ENCODE measurements around the gene TMEM196. TPM values are rescaled to one million over a fixed set of nuclear protein-coding genes. Genes with fewer than 3 reads are reported as not detected.

Gene TMEM196
- total RNA-seq, 1 experiment from 2014 or later, result not detected

- POLR2A ChIA-PET, result no interaction called here
- in situ Hi-C loops (cut with HindIII; ENCODE audit: low pct_unique_long_range_greater_than_20kb, low sequenced_read_pairs), result no loop called here
- Histone ChIP-seq H3K27ac (ENCODE audit: low read length) (no peak overlapping the region), H3K4me1 (ENCODE audit: control insufficient read depth, insufficient read depth, low read length) (no peaks in the 10 kb centered on the region), H3K27me3 (ENCODE audit: control insufficient read depth, insufficient read depth, low read length) (no peaks in the 10 kb centered on the region), H3K9me3 (ENCODE audit: control insufficient read depth, insufficient read depth, low read depth, low read length) (no peaks in the 10 kb centered on the region; the same call in 1 of the 2 replicates), H3K4me3 (ENCODE audit: low read depth in 2 of 2, low read length in 2 of 2) (no peak overlapping the region), H3K36me3 (ENCODE audit: control insufficient read depth, insufficient read depth, low read length) (peaks cover 15% of the 10 kb centered on the region; the same call in 1 of the 2 replicates)
- BruUV-seq (replicated peaks), result no TSS peak
- DNase-seq (ENCODE audit: low read depth, low spot score) (no peak), ATAC-seq (no peak)
- CTCF ChIA-PET, result no interaction called here
- intact Hi-C loops (cut with micrococcal nuclease; ENCODE audit: unreplicated experiment), result no loop called here
- no peak for TF ChIP-seq REST (IDR thresholded peaks at IDR 0.05; ENCODE audit: insufficient read depth in 1 of 2, low read depth in 2 of 2, low read length in 1 of 2)
Measured at GRCh38 chr7:19698331-19698730, 75.1 kb downstream of the TMEM196 start.

GRCh38 chr7:19696926-19697325, 76.5 kb downstream of the TMEM196 start:
- intact Hi-C loops (cut with micrococcal nuclease; ENCODE audit: unreplicated experiment), result no loop called here
- DNase-seq (ENCODE audit: low read depth, low spot score) (no peak), ATAC-seq (no peak)
- CTCF ChIA-PET, result no interaction called here
- Histone ChIP-seq H3K27me3 (ENCODE audit: control insufficient read depth, insufficient read depth, low read length) (no peaks in the 10 kb centered on the region), H3K4me3 (ENCODE audit: low read depth in 2 of 2, low read length in 2 of 2) (no peak overlapping the region), H3K36me3 (ENCODE audit: control insufficient read depth, insufficient read depth, low read length) (peaks cover 9% of the 10 kb centered on the region; the same call in 1 of the 2 replicates), H3K9me3 (ENCODE audit: control insufficient read depth, insufficient read depth, low read depth, low read length) (no peaks in the 10 kb centered on the region; the same call in 1 of the 2 replicates), H3K27ac (ENCODE audit: low read length) (no peak overlapping the region), H3K4me1 (ENCODE audit: control insufficient read depth, insufficient read depth, low read length) (no peaks in the 10 kb centered on the region)
- in situ Hi-C loops (cut with HindIII; ENCODE audit: low pct_unique_long_range_greater_than_20kb, low sequenced_read_pairs), result no loop called here
- POLR2A ChIA-PET, result no interaction called here
- TF ChIP-seq REST (IDR thresholded peaks at IDR 0.05; ENCODE audit: insufficient read depth in 1 of 2, low read depth in 2 of 2, low read length in 1 of 2) (no peak), POLR2AphosphoS5 (IDR thresholded peaks at IDR 0.05; ENCODE audit: low read depth, low read length) (no peak), TCF7L2 (IDR thresholded peaks at IDR 0.05; ENCODE audit: low read depth, low read length) (no peak), SIN3A (IDR thresholded peaks at IDR 0.05; ENCODE audit: borderline replicate concordance, insufficient read depth, low read depth, low read length) (no peak), CTCF (IDR thresholded peaks at IDR 0.05) (no peak)
- no TSS peak for BruUV-seq (replicated peaks)
